IMR-90 (cell line): ENCODE data around the gene TSPEAR. TPM values are rescaled to one million over a fixed set of nuclear protein-coding genes. Genes with fewer than 3 reads are reported as not detected.

ENCODE experiments used
- ATAC-seq: fragments of 200-7000 bp; cut with Tn5 transposase; 2 replicates; pipeline ENCODE4 v1.9.1; 2020; ENCODE audit warnings: low read depth, mild to moderate bottlenecking, moderate library complexity
- BruUV-seq: library from RNA; stranded (reverse); fragments of 400-500 nt; replicated peaks from 2 replicates; lab custom pipeline; 2021; lab: Mats Ljungman, UMichigan
- CTCF ChIA-PET: fragments of 300-600 bp; formaldehyde crosslinking; extraction: SDS; loops from one replicate; lab custom pipeline; 2021; ENCODE audit warnings: antibody characterized with exemption; lab: Yijun Ruan, JAX
- POLR2A ChIA-PET: fragments of 300-600 bp; sonication (Branson Sonifier 250); formaldehyde crosslinking; loops from one replicate; lab custom pipeline; 2022; ENCODE audit warnings: antibody characterized with exemption; ENCODE audit not compliant: unreplicated experiment; lab: Charles Lee
- DNase-seq: peaks from one replicate; pipeline ENCODE4 v3.0.0; 2013
- H2AFZ ChIP-seq: replicated peaks from 2 replicates; pipeline ENCODE3; 2013; ENCODE audit warnings: low read length, mild to moderate bottlenecking; ENCODE audit not compliant: poor library complexity
- H2AK5ac ChIP-seq: 2 replicates; pipeline ENCODE4 v1.6.1; 2013; ENCODE audit warnings: low read depth, low read length, inconsistent platforms
- H2AK9ac ChIP-seq: replicated peaks from 2 replicates; pipeline ENCODE3; 2013; ENCODE audit warnings: mild to moderate bottlenecking, low read depth, low read length, moderate library complexity; ENCODE audit not compliant: poor library complexity
- H2BK120ac ChIP-seq: 2 replicates; pipeline ENCODE4 v1.6.1; 2013; ENCODE audit warnings: low read depth, low read length, inconsistent platforms
- H2BK15ac ChIP-seq: 3 replicates; pipeline ENCODE4 v1.6.1; 2013; ENCODE audit warnings: low read depth, low read length, inconsistent platforms
- H2BK20ac ChIP-seq: 2 replicates; pipeline ENCODE4 v1.6.1; 2013; ENCODE audit warnings: low read depth, mild to moderate bottlenecking, inconsistent platforms, low read length, moderate library complexity
- H2BK5ac ChIP-seq: 2 replicates; pipeline ENCODE4 v1.6.1; 2013; ENCODE audit warnings: mild to moderate bottlenecking, low read depth, low read length, inconsistent platforms; ENCODE audit not compliant: poor library complexity, severe bottlenecking
- H3K14ac ChIP-seq: replicated peaks from 2 replicates; pipeline ENCODE4 v1.6.1; 2013; ENCODE audit warnings: low read depth, low read length, inconsistent platforms
- H3K18ac ChIP-seq: 2 replicates; pipeline ENCODE4 v1.6.1; 2013; ENCODE audit warnings: low read depth, low read length, control low read depth
- H3K23ac ChIP-seq: 2 replicates; pipeline ENCODE4 v1.6.1; 2013; ENCODE audit warnings: low read depth, low read length, inconsistent platforms
- H3K27ac ChIP-seq: 2 replicates; pipeline ENCODE4 v1.5.1; 2013; ENCODE audit warnings: mild to moderate bottlenecking, control low read depth, low read length; ENCODE audit not compliant: insufficient read depth
- H3K27me3 ChIP-seq: 2 replicates; pipeline ENCODE4 v1.6.1; 2013; ENCODE audit warnings: low read length; ENCODE audit not compliant: control insufficient read depth, insufficient read depth
- H3K36me3 ChIP-seq: 2 replicates; pipeline ENCODE4 v1.6.1; 2013; ENCODE audit warnings: low read length, mixed read lengths; ENCODE audit not compliant: control insufficient read depth, insufficient read depth
- H3K4ac ChIP-seq: 2 replicates; pipeline ENCODE4 v1.6.1; 2013; ENCODE audit warnings: low read depth, low read length, inconsistent platforms
- H3K4me1 ChIP-seq: 2 replicates; pipeline ENCODE4 v1.6.1; 2013; ENCODE audit warnings: low read length, mixed read lengths; ENCODE audit not compliant: control insufficient read depth, insufficient read depth
- H3K4me2 ChIP-seq: 2 replicates; pipeline ENCODE4 v1.6.1; 2013; ENCODE audit warnings: low read depth, mild to moderate bottlenecking, control low read depth, low read length, moderate library complexity
- H3K4me3 ChIP-seq: 2 replicates; pipeline ENCODE4 v1.5.1; 2013; ENCODE audit warnings: low read depth, mild to moderate bottlenecking, control low read depth, low read length, moderate library complexity; ENCODE audit not compliant: insufficient read depth
- H3K56ac ChIP-seq: 2 replicates; pipeline ENCODE4 v1.6.1; 2013; ENCODE audit warnings: low read length, inconsistent platforms; ENCODE audit not compliant: insufficient read depth; ENCODE audit errors: extremely low read depth
- H3K79me1 ChIP-seq, 2 experiments: 2 replicates each; pipeline ENCODE4 v1.6.1; 2013; ENCODE audit warnings: low read length in 2 of 2, inconsistent platforms in 1 of 2, low read depth in 1 of 2
- H3K9ac ChIP-seq: 2 replicates; pipeline ENCODE4 v1.6.1; 2013; ENCODE audit warnings: low read depth, low read length, control low read depth
- H3K9me1 ChIP-seq: 2 replicates; pipeline ENCODE4 v1.6.1; 2013; ENCODE audit warnings: low read length, inconsistent platforms; ENCODE audit not compliant: insufficient read depth
- H3K9me3 ChIP-seq: 2 replicates; pipeline ENCODE4 v1.6.1; 2013; ENCODE audit warnings: low read length; ENCODE audit not compliant: control insufficient read depth, insufficient read depth
- H4K20me1 ChIP-seq: 2 replicates; pipeline ENCODE4 v1.6.1; 2013; ENCODE audit warnings: low read length, inconsistent platforms; ENCODE audit not compliant: insufficient read depth
- H4K5ac ChIP-seq: 2 replicates; pipeline ENCODE4 v1.6.1; 2013; ENCODE audit warnings: mild to moderate bottlenecking, low read depth, low read length, control low read depth
- H4K8ac ChIP-seq, 2 experiments: 2 replicates each; pipeline ENCODE4 v1.6.1; 2013; ENCODE audit warnings: low read depth in 2 of 2, low read length in 2 of 2, control low read depth in 1 of 2, inconsistent platforms in 1 of 2
- H4K91ac ChIP-seq: 2 replicates; pipeline ENCODE4 v1.6.1; 2013; ENCODE audit warnings: low read depth, low read length, inconsistent platforms; ENCODE audit not compliant: insufficient read depth
- CEBPB ChIP-seq: IDR thresholded peaks from 2 replicates; pipeline ENCODE4 v1.6.1; 2012; ENCODE audit warnings: low read depth, low read length, improper control_type of control experiment
- FOS ChIP-seq: fragments of 150-350 bp; IDR thresholded peaks from 2 replicates; pipeline ENCODE4 v1.6.1; 2016; ENCODE audit warnings: low read depth, low read length
- MAFK ChIP-seq: IDR thresholded peaks from 2 replicates; pipeline ENCODE4 v1.6.1; 2012; ENCODE audit warnings: low read depth, low read length, improper control_type of control experiment
- MAZ ChIP-seq: IDR thresholded peaks from 2 replicates; pipeline ENCODE4 v1.6.1; 2012; ENCODE audit warnings: low read depth, mild to moderate bottlenecking, low read length, improper control_type of control experiment, moderate library complexity, borderline replicate concordance
- MXI1 ChIP-seq: IDR thresholded peaks from 2 replicates; pipeline ENCODE4 v1.6.1; 2012; ENCODE audit warnings: low read depth, mild to moderate bottlenecking, low read length, moderate library complexity, borderline replicate concordance
- NFE2L2 ChIP-seq: fragments of 150-350 bp; IDR thresholded peaks from 2 replicates; pipeline ENCODE4 v1.6.1; 2016; ENCODE audit warnings: low read depth, mild to moderate bottlenecking, low read length
- RCOR1 ChIP-seq: IDR thresholded peaks from 2 replicates; pipeline ENCODE4 v1.6.1; 2012; ENCODE audit warnings: mild to moderate bottlenecking, low read length, improper control_type of control experiment; ENCODE audit not compliant: insufficient replicate concordance
- RFX5 ChIP-seq: IDR thresholded peaks from 2 replicates; pipeline ENCODE4 v1.8.0; 2012; ENCODE audit warnings: low read depth, mild to moderate bottlenecking, low read length, moderate library complexity
- WGBS, 2 experiments: methylation state at CpG; one replicate each; pipeline versions ENCODE4 v1.1.5 to v1.1.7; 2013; ENCODE audit warnings: missing lambda C conversion rate in 2 of 2; ENCODE audit not compliant: insufficient read length in 1 of 2; ENCODE audit errors: extremely low coverage in 2 of 2; 5-methylcytosine and 5-hydroxymethylcytosine counted together
- dilution Hi-C: fragments of 300-500 bp; cut with HindIII; formaldehyde crosslinking; loops from one replicate; pipeline ENCODE4 v1.14.3; 2018; ENCODE audit warnings: low sequenced_read_pairs; ENCODE audit not compliant: unreplicated experiment
- in situ Hi-C: fragments of 300-500 bp; cut with MboI; formaldehyde crosslinking; loops from 3 replicates; pipeline ENCODE4 v1.14.3; 2019; ENCODE audit warnings: low sequenced_read_pairs, inconsistent platforms, mixed read lengths
- intact Hi-C: fragments of 100-400 bp; cut with micrococcal nuclease; formaldehyde crosslinking; loops from 2 replicates; pipeline ENCODE4 v1.10.0; 2022
- polyA plus RNA-seq, 3 experiments: library from polyadenylated mRNA; depleted of rRNA; stranded (reverse); fragments of >200 nt; gene quantifications; 2 replicates each; pipeline ENCODE4 v1.2.3, GENCODE V29; 2012; ENCODE audit warnings: low replicate concordance in 1 of 3
- total RNA-seq: library from RNA; depleted of rRNA; stranded (reverse); fragments of >200 nt; gene quantifications from 2 replicates; pipeline ENCODE4 v1.2.3, GENCODE V29; 2012
- TF ChIP-seq, protein P1 (sequence below): fragments of 150-350 bp; IDR thresholded peaks from 2 replicates; pipeline ENCODE4 v1.6.1; 2016; ENCODE audit warnings: low read depth, mild to moderate bottlenecking, low read length, moderate library complexity, borderline replicate concordance
- TF ChIP-seq, protein P2 (sequence below): conservative IDR thresholded peaks from 2 replicates; pipeline ENCODE4 v1.5.1; 2012; ENCODE audit warnings: mild to moderate bottlenecking, low read depth, low read length, improper control_type of control experiment

TSPEAR gene
- total and polyA plus RNA-seq, 2 of the 4 experiments (the other 2 are of a cell fraction): not detected

DNA sequence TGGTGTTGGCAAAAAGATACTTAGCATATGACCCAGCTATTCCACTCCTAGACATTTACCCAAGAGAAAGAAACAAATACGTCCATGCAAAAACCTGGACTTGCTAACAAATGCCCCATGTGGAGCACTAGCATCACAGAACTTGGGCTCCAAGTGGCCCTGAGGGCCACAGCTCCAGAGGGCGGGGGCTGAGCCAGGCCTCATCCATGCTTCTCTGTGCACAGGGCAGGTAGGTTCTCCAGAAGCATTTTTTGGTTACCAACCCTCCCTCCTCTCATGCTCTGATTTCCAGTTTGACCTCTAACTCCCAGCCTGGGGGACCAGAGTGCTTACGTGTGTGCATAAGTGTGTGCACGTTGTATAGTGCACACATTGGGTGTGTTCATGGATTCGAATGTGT, 46.7 kb downstream of the TSPEAR start:
- CTCF ChIA-PET: no interaction called here
- Histone ChIP-seq H3K9ac (no peak overlapping the region), H3K23ac (no peak overlapping the region), H3K27me3 (0 out of 2 replicates have a peak, but pooled peaks cover 3% of the 10 kb centered on the region), H2BK20ac (no peak overlapping the region), H2BK120ac (no peak overlapping the region), H2BK15ac (no peak overlapping the region), H3K18ac (no peak overlapping the region), H3K27ac (no peak overlapping the region), H2AFZ (no peak overlapping the region), H4K5ac (no peak overlapping the region), H3K36me3 (no peaks in the 10 kb centered on the region), H3K56ac (no peak overlapping the region), H3K4me2 (no peak overlapping the region), H3K4ac (no peak overlapping the region), H3K9me1 (no peaks in the 10 kb centered on the region), H3K4me3 (no peak overlapping the region), H4K8ac (no peak overlapping the region), H3K79me1 (no peaks in the 10 kb centered on the region), H3K9me3 (no peaks in the 10 kb centered on the region), H3K14ac (no peak overlapping the region), H3K4me1 (no peaks in the 10 kb centered on the region), H4K20me1 (no peaks in the 10 kb centered on the region), H2AK5ac (no peak overlapping the region), H2AK9ac (no peak overlapping the region), H2BK5ac (no peak overlapping the region), H4K91ac (no peak overlapping the region)
- ATAC-seq (no peak), DNase-seq (no peak)
- TF ChIP-seq MAFK: no peak
- TF ChIP-seq RCOR1: no peak
- TF ChIP-seq, protein P1, sequence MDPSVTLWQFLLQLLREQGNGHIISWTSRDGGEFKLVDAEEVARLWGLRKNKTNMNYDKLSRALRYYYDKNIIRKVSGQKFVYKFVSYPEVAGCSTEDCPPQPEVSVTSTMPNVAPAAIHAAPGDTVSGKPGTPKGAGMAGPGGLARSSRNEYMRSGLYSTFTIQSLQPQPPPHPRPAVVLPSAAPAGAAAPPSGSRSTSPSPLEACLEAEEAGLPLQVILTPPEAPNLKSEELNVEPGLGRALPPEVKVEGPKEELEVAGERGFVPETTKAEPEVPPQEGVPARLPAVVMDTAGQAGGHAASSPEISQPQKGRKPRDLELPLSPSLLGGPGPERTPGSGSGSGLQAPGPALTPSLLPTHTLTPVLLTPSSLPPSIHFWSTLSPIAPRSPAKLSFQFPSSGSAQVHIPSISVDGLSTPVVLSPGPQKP: no peak
- no peak for TF ChIP-seq NFE2L2
- TF ChIP-seq, protein P2, sequence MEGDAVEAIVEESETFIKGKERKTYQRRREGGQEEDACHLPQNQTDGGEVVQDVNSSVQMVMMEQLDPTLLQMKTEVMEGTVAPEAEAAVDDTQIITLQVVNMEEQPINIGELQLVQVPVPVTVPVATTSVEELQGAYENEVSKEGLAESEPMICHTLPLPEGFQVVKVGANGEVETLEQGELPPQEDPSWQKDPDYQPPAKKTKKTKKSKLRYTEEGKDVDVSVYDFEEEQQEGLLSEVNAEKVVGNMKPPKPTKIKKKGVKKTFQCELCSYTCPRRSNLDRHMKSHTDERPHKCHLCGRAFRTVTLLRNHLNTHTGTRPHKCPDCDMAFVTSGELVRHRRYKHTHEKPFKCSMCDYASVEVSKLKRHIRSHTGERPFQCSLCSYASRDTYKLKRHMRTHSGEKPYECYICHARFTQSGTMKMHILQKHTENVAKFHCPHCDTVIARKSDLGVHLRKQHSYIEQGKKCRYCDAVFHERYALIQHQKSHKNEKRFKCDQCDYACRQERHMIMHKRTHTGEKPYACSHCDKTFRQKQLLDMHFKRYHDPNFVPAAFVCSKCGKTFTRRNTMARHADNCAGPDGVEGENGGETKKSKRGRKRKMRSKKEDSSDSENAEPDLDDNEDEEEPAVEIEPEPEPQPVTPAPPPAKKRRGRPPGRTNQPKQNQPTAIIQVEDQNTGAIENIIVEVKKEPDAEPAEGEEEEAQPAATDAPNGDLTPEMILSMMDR: no peak
- TF ChIP-seq CEBPB: no peak
- TF ChIP-seq FOS: no peak
- TF ChIP-seq MAZ: no peak
- TF ChIP-seq MXI1: no peak
- no peak for TF ChIP-seq RFX5
- POLR2A ChIA-PET: no interaction called here
- dilution Hi-C loops (no loop called here), in situ Hi-C loops (no loop called here), intact Hi-C loops (no loop called here)
- no TSS peak for BruUV-seq
- 17% methylated on average over 1 of the region's 5 CpGs; no CpG with 5 or more reads in 1 of the 2 experiments for WGBS, 2 experiments
